Suppressor macrophage treated with lipopolysaccharide for 4 hours (primary cell): ENCODE data around the gene PLA2G4A.
"Not testable (repeated sequence)": the region's sequence is repeated elsewhere in the genome, so short reads cannot be mapped to it uniquely, and the experiment has no call there.

ENCODE experiments used
- DNase-seq: peaks from one replicate; pipeline ENCODE4 v3.0.0-alpha.2; 2020

Gene PLA2G4A

DNA sequence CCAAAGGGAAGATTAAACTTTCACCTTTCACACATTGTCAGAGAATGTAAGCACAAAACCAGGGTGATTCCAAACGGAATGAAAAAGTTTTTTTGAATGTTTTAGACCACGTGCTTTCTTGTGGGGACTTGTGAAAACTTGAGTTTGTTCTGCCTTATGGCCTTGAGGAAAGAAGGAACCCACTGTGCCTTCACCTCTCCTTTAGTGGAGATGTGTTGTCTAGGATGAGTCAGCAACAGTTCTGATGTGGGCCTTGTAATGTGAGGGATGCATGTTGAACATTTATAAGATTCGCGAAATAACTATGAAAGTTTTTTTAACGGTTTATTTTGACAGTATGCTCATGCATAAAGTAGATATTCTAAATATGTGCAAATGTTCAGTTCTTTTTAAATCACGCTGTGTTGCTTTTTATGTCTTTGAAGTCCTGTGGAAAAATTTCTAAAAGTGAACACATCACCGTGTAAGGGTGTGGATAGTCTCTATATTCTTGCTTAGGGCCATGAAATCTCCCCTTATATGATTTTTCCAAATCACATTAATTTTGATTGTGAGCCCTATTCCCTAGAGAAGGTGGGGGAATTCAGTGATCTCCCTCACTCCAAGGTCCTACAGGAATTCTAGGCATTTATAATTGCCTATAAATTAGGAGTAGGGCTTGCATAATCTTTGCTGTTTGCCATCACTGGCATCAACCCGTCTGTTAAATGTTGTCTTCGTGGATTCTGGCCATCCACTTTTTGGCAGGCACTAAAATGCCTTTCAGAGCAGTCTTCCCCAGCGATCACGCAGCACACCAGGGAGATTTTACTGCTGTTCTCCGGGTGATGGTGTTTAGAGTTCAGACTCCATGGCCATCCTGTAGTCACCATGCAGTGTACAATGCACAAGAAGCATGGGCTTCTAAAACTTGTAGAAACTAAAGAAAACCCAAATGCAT, 47.4 kb downstream of the PLA2G4A start:
- DNase-seq = no peak

DNA sequence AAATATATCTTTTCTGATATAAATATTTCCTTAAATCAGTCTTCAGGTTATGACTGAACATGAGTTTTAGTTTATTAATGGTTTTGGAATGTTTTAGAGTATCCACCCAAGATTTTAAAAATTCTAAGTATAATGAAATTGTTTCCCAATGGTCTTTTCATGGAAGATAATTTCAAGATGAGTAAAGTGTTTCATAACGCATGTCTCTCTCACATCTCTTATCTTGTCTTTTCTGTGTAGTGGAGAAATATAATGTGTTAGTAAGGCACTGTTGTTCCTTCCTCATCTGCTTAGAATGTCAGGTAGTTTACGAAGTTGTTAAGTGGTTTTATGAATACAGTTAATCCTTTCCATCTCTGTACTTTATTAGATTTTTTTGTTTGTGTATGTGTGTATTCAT, 49.6 kb downstream of the PLA2G4A start:
- DNase-seq = no peak

DNA sequence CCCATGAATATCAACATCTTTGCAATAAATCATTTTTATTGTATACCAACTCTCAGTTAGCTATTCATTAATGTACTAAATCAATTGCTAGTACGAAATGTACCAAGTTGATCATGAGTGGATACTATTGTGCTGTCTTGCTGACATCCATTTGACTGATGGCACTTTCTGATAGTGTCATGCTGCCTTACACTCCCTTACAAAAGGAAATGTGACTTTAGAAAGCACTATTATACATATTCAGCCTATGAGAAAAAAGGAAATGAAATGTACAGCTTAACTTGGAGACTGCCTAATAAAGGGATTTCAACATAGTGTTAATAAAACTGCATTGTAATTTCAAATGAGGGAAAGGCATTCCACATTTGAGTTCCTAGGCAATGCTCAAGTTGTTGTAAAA, 52.2 kb downstream of the PLA2G4A start:
- DNase-seq = peak; percentile 29

DNA sequence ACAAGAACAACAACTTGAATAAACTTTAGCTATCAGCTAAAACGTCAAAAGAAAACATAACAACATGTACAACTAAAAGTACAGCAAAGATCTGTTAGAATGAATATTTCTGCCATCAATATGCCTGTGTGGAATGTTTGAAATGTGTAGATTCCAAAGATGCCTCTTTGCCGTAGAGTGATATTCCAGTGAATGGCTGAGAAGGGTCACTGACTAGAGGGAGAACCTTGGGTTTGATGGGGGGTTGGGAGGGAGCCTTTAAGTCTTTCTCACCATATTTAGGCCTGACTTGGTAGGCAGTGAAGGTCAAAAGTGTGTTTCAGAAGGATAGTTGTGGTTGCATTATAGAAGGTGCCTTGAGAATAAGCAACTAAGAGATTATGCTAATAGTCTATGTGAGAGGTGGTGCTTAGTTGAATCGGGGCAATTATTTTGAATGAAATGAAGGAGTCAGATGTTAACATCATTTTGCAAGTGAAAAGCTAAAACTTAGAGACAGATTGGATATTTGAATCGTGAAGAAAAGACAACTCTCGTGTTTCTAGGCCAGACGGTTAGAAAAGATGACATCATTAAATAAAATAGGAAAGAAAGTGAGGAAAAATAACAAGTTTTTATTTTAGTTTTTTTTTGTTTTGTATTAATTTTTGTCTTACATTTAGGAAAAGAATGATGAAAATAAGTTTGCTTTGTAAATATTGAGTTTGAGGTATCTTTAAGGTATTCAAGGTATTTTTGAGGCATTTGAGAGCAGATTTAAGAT, 53.8 kb downstream of the PLA2G4A start:
- DNase-seq = no peak

GRCh38 chr1:186884251-186884650, 55.5 kb downstream of the PLA2G4A start:
- DNase-seq = peak; percentile 35

DNA sequence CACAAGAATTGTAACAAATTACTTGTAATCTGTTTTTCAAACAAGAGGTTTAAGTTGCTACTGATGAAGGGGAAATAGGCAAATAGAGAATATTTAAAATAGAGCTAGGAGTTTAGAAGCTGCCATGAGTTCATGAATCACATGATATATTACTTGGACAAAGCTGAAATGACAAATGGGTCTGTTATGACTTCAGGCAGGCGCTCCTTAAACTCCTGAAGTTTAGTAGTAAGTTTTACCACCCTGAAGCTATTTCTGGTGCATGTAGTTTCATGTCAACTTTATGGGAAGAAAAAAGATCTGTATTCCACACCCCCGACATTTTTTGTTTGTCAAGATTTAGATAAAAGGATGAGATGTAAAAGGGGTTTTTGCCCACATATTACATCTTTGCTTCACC, 58.5 kb downstream of the PLA2G4A start:
- DNase-seq = no peak

DNA sequence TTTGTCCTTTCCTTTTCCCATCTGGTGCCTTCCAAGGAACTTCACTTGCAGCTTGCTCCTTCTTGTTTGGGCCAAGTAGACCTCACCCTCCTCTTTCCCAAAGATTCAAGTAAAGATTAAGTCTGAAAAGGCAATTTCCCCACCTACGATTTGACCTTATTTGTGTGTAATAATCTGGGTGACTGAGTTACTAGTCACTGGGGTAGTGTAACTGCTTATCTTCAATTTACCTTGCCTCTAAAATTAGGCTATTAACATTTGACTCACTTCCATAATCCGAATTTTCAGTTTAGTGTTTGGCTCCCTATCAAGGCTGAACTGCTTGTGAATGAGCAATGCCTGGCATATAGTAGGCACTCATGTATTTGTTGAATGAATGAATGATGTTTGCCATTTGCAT, 59.6 kb downstream of the PLA2G4A start:
- no peak for DNase-seq

DNA sequence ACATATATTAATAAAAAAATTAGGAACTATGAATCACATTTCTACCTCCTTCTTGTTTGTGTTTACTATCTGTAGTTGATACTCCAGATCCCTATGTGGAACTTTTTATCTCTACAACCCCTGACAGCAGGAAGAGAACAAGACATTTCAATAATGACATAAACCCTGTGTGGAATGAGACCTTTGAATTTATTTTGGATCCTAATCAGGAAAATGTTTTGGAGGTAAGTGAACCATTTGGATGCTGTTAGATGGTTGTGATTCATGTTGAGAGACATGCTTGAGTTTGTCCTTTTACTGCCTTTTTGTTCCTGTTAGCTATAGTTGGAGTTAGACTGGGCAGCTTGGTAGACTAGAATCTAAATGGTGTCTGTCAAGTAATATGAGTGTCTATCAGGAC, 64.2 kb downstream of the PLA2G4A start:
- DNase-seq = no peak

- DNase-seq = no peak
Observed at GRCh38 chr1:186894415-186894814, 65.7 kb downstream of the PLA2G4A start.

DNA sequence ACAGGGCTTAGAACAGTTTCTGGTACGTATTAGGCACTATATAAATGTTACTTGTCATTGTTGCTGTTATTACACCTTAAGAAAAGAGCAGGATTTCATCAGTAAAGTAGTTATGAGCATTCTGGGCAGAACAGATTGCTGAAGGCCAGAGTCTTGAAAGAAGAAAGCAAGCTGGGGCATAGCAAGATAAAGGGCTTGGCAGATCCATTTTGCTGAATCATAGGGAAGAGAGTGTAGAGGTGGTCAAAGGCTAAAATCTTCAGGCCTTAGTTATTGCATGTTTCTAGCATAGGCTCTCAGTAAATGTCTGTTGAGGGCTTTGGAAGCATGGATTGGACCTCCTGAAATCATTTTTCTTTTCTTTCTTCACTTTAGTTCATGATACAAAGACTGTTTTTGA, 67.5 kb downstream of the PLA2G4A start:
- DNase-seq = no peak

DNA sequence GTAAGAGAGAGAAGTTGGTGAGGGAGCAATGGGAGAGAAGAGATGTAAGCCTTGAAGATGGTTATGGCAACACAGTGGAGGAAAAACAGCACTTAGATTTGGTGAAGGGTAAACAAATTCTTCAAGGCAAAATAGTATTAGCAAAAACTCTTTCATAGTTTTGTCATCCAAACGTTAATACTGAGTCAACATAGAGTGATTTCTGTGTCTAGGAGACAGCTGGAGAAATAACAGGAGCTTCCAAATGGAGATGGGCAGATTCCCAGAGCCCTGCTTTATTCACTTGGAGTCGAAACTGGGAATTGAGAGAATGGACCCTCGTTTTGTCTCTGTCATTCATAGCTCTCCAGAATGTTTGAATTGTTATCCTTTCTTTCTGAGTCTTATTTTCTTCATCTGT, 68.3 kb downstream of the PLA2G4A start:
- DNase-seq = no peak

- no peak for DNase-seq
Observed at GRCh38 chr1:186899577-186899976, 70.8 kb downstream of the PLA2G4A start.

DNA sequence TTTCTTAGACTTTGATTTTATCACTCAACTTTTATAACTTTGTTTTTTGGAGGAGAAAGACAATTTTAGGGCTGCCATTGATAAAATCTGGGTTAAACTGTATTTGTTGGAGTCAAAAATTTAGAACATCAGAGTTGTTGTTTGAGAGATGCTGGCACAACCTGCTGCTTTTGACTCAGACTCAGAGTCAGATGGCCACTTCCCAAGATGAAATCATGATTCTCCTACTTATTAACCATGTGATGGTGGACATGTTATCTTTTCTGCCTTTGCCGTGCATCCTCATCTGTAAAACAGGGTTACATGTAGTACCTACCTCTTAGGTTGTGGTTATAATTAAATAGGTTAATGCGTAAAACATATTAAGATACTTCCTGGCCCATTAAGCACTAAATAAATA, 71.2 kb downstream of the PLA2G4A start:
- no peak for DNase-seq

- no peak for DNase-seq
Observed at GRCh38 chr1:186900539-186901237, 71.9 kb downstream of the PLA2G4A start.

DNA sequence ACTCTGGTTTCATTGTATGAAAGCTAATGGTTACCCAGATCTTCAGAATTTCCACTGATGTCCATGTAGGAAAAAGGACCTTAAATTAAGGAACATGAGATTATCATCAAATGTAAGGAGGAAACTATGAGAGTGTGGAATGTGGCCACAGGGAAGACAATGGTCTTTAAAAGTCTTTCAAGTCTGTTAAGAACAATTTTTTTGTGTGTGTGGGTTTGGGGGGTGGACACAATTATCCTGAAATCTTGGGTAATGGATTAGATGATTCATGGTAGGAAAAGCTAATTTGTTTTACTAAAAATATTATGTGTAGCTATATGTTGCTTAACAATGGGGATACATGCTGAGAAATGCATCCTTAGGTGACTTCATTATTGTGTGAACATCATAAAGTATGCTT, 72.9 kb downstream of the PLA2G4A start:
- DNase-seq = no peak

DNA sequence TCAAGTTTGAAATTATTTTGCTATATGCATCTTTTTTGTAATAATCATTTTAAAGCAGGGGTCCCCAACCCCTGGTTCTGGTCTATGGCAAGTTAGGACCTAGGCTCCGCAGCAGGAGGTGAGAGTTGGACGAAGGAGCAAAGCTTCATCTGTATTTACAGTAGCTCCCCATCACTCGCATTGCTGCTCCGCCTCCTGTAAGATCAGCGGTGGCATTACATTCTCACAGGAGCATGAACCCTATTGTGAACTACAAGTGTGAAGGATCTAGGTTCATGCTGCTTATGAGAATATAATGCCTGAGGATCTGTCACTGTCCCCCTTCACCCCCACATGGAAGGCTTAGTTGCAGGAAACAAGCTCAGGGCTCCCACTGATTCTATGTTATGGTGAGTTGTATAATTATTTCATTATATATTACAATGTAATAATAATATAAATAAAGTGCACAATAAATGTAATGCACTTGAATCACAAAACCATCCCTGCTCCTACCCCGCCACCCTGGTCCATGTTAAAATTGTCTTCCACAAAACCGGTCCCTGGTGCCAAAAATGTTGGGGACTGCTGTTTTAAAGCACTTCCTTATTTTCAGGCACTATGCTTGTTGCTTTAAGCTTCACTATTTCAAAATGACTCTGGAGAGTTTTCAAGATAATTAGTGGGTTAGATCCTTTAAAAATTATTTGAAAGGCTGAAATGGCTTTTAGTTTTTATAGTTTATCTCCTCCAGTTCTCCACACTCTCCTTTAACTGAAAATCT, 74.8 kb downstream of the PLA2G4A start:
- no peak for DNase-seq

DNA sequence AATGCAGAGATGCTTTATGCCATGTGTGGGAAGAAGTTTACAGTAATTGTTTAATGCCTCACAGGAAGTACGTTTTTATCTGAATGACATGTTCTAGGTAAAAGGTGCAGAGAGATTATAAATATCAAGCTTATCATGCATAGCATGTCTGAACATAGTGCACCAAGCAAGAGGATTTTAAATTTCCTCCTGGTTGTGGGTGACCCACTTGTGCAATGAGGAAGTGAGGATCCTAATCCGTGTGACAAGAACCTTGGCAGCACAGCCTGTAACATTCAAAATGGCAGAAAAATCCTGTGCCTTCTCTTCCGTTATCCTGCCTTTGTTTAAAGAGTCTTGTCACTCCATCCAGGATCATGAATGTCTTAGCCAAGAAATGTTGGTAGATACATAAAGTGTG, 75.6 kb downstream of the PLA2G4A start:
- DNase-seq = peak; percentile 27

- DNase-seq = no peak
Observed at GRCh38 chr1:186905561-186905960, 76.8 kb downstream of the PLA2G4A start.

- no peak for DNase-seq
Observed at GRCh38 chr1:186915555-186915954, 86.8 kb downstream of the PLA2G4A start.

GRCh38 chr1:186917106-186917786, 88.5 kb downstream of the PLA2G4A start:
- not testable (repeated sequence) for DNase-seq

DNA sequence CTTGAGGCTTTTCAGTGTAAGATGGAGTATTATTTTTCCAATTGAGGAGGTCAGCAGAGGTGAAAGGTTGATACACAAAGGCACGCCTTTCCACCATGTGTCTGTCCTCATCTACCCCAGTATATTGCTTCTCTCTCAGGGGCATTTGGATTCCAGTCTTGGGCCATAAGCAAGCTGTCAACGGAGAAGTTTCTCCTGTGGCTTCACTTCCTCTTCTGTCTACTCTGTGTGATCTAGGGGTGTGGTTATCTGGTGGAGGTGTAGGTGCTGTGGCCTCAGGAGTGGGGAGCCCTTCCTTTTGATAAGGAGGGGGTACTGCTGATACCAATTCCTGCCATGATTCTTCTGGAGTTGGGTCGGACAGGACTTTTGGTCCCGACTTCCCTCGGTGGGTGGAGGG, 92.6 kb downstream of the PLA2G4A start:
- peak; percentile 15 for DNase-seq

DNA sequence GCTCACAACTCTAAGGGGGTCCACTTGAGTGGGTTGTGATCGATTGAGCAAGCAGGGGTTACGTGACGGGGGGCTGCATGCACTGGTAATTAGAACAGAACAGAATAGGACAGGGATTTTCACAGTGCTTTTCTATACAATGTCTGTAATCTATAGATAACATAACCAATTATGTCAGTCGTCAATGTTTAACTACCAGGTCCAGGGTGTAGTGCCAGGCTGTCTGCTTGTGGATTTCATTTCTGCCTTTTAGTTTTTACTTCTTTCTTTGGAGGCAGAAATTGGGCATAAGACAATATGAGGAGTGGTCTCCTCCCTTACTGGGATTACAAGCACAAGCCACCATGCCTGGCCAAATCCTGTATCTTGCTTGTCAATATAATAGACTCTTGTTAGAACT, 94.1 kb downstream of the PLA2G4A start:
- not testable (repeated sequence) for DNase-seq
